GM18505 (cell line): ENCODE results near the gene MRAS.
"Not testable (repeated sequence)": the region's sequence is repeated elsewhere in the genome, so short reads cannot be mapped to it uniquely, and the experiment has no call there.

Source experiments
- ATAC-seq: cut with Tn5 transposase; IDR thresholded peaks from one replicate; pipeline ENCODE4 v1.9.1; 2021; ENCODE audit not compliant: unreplicated experiment
- POLR2A ChIP-seq: IDR thresholded peaks from 4 replicates; pipeline ENCODE4 v1.6.1; 2011; ENCODE audit warnings: borderline replicate concordance; ENCODE audit not compliant: insufficient read depth, insufficient read length; ENCODE audit errors: extremely low read depth

Gene MRAS

DNA sequence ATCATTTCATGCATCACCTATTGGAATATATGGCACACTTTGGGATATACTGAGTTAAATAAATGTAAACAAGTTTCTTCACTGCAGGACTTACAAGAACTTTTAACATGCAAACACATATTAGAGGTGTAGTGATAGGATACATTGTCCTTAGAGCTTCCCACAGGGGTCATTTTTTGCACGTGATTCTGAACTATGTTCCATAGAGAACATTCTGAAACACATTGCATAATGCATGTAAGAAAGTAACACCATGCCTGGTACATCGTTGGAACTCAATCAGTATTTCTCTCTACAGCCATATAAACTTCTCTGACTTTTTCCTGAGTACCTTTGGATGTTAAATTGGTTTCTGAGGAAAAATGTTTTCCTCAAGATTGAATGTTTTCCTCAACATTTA lies 28.3 kb downstream of the MRAS start:
- no peak for TF ChIP-seq POLR2A

DNA sequence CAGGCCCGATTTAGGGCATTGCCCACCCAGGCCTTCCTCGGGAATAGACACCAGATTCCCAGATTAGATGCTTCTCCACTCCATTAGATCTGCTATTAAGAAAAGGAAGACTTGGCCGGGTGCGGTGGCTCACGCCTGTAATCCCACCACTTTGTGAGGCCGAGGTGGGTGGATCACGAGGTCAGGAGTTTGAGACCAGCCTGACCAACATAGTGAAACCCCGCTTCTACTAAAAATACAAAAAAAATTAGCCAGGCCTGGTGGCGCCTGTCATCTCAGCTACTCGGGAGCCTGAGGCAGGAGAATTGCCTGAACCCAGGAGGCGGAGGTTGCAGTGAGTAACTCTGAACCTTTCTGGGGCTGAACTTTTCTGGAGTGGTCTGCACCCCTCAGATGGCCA lies 28.8 kb downstream of the MRAS start:
- ATAC-seq, result not testable (repeated sequence)

More for the DNA sequence above, 28.3 kb downstream of the MRAS start:
- no peak for ATAC-seq

DNA sequence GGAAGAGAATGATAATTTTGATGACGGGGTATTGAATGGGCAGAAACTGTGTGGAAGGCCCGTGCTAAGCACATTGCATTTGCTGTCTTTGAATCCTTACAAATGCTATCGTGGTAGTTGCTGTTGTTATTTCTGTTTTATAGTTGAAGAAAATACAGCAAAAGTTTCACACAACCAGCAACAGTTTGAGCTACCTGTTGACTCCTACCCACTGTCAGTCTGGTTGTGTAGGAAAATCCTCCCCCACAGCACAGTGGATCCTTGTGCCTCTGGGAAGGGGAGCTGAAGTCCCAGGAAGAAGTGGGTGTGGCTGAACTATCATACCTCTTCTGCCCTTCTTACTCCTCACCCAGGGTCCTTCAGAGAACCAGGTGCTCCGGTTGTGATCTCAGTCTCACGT lies 29.4 kb downstream of the MRAS start:
- no peak for TF ChIP-seq POLR2A
- no peak for ATAC-seq

DNA sequence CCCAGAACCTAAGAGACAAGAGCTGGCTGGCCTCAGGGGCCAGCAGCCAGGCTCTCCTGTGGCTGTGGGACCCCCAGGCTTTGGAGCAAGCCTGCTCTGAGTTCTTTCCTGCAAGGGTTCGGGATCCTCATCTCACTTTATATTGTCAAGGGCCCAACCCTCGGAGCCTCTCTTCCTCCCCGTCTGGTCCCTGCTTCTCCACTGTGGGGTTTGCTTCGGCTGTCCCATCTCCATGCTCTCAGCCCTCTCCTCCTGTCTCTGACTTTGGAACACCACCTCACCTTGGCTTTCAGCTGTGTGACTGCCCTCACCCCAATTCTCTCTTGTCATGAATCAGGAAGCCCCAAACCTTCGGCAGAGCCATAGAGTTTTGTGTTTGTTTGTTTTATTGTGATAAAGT lies 30.0 kb downstream of the MRAS start:
- no peak for TF ChIP-seq POLR2A
- ATAC-seq, result no peak

DNA sequence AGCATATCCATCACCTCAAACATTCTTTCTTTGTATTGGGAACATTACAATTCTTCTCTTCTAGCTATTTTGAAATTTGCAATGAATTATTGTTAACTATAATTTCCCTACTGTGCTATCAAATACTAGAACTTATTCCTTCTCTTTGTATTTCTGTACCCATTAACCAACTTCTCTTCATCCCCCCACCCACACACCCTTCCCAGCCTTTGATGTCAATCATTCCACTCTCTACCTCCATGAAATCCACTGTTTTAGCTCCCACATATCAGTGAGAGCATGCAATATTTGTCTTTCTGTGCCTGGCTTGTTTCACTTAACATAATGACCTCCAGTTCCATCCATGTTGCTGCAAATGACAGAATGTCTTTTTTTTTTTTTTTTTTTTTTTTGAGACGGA lies 30.6 kb downstream of the MRAS start:
- no peak for TF ChIP-seq POLR2A
- ATAC-seq, result no peak

DNA sequence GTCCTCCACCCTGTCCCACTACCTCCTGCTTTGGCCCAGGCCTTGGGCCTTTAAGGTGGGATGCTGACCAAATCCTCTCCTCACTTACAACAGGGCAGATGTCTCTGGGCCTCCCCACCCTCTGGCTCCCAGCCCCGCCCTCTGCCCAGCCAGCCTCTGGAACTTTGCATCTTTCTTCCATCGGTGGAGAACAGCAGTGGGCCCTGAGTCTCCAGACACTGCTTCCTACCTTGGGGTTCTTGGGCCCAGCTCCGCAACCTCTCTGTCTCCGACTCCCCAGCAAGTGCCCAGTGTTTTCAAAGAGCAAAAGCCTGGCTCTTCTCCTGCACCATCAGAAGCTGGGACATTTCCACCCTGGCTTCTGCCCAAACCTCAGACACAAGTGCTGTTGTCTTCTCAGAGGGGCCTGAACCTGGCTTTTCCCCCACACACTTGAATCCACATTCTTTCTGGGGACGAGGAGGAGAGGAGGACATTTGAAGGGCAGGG lies 33.1 kb downstream of the MRAS start:
- ATAC-seq, result no peak
- no peak for TF ChIP-seq POLR2A

DNA sequence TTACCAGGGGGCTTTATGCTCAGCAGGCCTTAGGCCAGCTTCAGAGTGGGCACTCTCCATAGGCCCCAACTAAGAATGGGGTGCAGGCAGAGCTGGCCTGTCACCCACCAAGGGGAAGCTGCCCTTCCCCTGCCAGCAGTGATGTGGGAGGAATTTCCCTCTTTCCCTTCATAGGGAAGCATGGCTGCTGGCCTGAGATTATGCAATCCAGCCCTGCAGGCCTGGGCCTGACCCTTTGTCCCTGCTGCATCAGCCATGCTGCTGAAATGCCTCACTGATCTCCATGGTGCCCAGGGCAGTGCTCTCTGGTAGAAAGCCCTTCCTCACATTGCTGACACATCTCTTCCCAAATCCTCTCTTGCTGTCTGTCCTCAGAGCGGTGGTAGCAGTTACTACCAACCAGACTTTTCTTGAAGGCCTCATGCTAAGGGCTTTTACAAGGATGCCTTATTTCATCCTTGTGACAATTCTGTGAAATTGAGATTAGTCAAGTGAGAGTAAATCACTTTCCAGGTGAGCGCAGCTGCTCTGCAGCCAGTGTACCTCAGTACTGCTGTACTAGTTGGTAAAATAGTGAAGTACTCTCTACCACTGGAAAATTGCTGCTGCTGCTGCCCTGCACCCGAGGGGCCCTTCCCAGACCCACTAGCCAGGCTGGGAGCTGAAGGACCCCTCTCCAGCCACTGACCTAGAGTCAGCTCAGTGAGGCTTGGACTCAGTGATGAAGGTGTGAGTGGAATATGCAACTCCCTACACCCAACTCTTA lies 33.8 kb downstream of the MRAS start:
- no peak for ATAC-seq
- TF ChIP-seq POLR2A, result no peak

DNA sequence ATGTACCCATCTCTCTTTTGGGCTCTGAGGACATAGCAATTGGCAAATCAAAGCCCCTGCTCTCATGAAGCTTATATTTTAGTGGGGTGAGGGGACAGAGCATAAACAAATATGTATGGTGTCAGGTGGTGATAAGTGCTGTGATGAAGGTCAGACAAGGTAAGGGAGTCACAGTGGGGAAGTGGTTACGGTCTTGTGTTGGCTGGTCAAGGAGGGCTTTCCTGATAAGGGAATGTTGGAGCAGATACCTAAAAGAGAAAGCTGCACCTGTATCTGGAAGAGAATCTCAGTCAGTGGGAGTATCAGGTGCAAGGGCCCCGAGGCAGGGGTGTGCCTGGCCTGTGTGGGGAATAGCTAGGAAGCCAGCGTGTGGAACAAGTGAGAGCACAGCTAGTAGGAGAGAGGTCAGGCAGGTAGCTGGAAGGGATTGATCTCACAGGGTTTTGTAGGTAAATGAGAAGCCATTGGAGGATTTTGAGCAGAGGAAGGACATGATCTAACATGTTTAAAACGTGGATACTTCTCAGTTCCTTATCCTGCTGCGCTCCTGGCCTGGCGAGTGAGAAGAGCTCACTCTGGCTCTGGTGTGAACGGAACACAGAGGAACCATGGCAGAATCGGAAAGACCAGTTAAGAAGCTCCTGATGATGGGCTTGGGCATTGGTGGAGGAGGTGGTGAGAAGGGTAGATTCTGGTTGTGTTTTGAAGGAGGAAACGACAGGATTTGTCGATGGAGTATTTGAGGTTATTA lies 35.5 kb downstream of the MRAS start:
- ATAC-seq, result no peak
- TF ChIP-seq POLR2A, result no peak

DNA sequence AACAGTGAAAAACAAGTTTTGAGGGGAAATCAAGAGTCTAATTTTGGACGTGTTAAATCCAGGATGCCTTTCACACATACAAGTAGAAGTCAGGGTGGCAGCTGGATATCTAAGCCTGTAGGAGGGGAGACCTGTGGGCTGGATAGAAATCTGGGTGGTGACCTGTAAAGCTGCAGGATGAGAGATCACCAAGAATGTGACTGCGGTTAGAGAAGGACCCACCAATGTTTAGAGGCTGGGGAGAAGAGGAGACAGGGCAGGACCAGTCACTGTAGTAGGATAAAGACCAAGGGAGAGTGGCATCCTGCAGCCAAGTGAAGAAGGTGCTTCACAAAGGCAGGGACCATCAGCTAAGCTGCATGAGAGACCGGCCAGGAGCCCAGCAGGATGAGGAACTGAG lies 36.2 kb downstream of the MRAS start:
- TF ChIP-seq POLR2A, result no peak
- ATAC-seq, result no peak

DNA sequence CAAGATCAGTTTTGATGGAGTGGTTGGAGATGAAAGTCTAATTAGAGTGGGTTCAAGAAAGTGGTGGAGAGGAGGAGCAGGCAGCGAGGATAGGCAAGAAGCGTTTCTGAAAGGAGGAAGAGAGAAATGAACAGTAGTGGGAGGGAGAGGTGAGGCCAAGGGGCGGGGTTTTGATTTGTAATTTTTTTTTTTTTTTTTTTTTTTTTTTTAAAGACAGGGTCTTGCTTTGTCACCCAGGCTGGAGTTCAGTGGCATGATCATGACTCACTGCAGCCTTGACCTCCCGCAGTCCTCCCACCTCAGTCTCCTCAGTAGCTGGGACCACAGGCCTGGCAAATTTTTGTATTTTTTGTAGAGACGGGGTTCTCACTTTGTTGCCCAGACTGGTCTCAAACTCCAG lies 36.6 kb downstream of the MRAS start:
- ATAC-seq, result no peak
- no peak for TF ChIP-seq POLR2A

DNA sequence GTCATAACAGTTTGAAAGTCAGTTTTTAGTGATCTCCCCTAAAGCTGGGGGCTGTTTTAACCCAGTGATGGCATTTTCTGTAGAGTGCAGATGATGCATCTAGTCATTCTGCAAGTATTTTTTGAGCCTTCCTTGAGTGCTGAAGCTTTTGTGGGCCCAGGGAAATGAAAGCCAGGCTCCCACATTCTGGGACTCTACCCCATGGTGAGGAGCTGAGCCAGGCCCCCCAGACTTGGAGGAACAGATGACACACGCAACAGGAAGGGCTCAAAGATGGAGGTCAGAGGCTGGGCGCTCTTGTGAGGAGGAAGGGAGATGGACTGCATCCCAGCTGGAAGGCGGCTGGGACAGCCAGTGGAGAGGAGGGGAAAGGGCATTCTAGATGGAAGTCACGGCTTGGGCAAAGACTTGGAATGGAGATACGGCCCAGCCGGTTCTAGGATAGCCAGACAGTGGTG lies 40.8 kb downstream of the MRAS start:
- ATAC-seq, result no peak
- TF ChIP-seq POLR2A, result no peak

DNA sequence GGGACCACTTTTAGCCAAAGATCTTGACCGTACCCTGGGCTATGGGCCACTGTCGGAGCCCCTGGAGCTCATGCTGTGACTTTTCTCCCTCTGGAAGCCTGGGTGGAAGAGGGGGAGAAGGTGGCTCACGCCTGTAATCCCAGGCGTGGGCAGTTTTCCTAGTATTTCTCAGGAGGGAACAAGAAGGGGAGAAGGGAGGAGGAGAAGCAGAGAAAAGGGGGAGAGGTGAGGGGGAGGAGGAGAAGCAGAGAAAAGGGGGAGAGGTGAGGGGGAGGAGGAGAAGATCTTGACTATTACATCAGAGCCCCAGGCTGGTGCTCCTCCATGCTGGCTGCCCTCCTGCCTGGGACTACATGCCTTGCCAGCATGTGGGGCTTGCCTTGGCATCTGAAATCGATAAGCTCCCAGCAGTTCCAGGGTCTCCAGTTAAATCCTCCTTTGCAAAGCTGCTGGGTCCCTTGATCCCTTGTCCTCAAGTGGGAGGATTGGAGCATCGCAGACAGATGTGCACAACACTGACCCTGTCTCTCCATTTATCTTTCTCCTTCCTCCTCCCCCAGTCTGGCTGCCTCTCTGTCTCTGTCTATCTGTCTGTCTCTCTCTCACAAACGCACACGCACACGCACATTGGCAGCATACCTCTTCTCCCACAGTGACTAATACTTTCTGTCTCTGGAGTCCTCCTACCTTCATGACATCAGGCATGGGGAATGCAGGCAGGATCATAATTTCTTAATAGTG lies 41.6 kb downstream of the MRAS start:
- TF ChIP-seq POLR2A, result no peak
- no peak for ATAC-seq

DNA sequence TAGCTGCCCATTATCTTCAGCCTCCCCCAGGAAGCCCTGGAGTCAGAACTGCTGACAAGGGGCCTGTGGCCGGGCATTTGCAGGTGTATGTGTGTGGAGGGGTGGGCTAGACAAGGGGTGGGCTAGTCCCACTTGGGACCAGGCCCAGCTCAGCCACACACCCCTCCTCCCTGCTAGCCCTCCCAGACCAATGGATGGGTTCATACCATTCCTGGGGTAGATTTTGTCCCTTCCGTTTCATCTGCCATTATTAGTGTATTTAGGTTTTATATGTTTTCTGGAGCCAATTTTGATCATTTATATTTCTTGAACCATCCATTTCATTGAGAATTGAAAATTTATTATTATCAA lies 42.2 kb downstream of the MRAS start:
- no peak for TF ChIP-seq POLR2A
- ATAC-seq, result no peak

DNA sequence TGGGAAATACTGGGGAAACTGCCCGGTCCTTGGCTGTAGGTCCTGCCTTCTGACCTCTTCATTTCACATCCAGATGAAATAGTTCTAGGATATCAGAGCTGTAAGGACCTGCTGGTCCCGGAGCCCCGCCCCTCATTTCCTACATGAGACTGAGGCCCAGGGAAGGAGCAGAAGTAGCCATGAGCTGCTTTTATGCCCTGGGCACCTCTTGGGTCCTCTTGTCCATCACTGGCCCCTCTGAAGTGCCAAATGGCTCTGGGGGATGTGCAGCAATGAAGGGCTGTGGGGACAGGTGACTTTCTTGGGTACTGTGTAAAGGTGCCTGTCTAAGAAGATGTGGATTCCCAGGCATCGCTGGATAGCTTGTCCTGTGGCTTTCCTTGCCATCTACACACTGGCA lies 45.8 kb downstream of the MRAS start:
- no peak for TF ChIP-seq POLR2A
- no peak for ATAC-seq

DNA sequence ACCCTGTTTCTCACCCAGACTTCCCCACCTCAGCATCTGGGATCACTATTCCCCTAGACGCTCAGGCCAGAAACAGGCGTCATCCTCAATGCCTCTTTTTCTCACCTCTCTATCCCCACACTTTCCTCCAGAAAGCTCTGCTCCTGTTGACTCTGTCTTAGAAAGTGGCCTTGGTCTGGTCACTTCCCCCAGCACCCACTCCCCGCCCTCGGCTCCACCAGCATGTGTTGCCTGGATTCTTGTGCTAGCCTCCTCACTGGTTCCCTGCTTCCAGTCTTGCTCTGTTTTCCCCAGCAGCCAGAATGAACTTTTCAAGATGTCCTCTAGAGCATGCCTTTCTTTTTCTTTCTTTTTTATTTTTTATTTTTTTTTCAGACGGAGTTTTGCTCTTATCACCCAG lies 46.3 kb downstream of the MRAS start:
- TF ChIP-seq POLR2A, result no peak
- ATAC-seq, result no peak
